GM19240 (cell line): ENCODE results near the gene TTYH2.

Experiments used
- DNase-seq: peaks from one replicate; pipeline ENCODE4 v3.0.0; 2011; ENCODE audit warnings: low spot score; ENCODE audit not compliant: insufficient read length

The TTYH2 gene

DNA sequence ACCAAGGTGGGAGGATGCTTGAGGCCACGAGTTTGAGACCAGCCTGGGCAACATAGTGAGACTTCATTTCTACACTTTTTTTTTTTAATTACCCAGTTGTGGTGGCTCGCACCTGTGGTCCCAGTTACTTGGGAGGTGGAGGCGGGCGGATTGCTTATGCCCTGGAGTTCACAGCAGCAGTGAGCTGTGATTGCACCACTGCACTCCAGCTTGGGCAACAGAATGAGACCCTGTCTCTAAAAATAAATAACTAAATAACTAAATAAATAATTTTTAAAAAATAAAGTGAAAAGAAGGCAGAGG is 70.0 kb downstream of the TTYH2 start:
- no peak for DNase-seq

DNA sequence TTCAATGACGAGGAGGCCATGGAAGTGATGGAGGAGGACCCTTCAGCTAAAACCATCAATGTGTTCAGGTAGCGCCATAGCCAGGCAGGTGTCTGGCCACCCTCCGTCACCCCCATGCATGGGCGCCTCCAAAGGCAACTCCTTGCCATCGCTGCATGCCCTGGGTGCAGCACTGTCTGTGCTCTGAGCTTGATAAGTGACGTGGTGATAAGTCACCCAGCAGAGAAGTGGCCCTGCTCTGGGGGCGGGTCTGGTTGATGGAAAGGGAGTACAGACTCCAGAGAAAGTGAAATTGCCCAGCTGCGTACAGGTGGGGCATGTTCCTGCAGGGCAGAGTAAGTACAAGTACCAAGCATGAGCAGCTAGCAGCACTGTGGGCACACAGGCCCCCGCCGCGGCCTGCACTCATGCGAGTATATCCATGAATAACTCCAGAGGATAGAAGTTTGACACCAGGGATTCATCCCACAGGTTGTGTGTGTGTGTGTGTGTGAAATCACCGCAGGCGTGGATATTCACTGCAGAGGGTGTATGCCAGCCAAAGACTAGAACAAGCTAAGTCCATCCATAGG is 73.7 kb downstream of the TTYH2 start:
- DNase-seq: no peak

DNA sequence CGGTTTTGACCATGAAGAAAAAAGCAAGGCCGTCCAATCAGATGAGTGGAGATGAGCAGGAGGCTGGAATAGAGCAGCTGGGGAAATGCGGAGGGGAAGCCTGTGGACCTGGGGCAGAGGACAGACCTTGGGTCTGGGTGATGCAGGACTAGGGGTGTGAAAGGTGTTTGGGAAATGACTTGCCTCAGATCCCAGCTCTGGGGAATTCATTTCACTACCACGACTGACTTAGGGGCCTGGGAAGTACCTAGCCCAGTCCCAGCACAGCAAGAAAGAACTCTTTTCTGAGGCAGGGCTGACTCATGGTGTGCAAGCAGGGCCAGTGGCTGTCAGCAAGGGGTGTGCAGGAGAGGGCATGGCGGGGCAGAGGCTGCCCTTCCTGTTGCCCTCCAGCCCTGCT is 75.4 kb downstream of the TTYH2 start:
- DNase-seq: no peak

DNA sequence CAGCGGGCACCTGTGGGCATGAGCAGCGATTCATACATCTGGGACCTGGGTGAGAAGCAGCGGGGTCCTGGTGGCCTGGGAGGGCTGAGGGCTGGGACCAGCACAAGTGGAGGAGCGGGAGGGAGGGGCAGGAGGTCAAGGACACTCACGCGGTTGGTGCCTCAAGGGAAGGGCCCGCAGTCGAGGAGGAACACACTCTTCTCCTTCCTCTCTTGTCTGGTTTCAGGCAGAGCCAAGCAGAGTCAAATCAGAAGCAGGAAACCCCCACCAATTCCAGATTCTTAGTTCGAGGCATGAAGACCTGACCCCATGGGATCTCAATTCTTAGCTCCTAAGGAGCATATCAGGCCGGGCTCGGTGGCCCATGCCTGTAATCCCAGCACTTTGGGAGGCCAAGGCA is 76.3 kb downstream of the TTYH2 start:
- no peak for DNase-seq

DNA sequence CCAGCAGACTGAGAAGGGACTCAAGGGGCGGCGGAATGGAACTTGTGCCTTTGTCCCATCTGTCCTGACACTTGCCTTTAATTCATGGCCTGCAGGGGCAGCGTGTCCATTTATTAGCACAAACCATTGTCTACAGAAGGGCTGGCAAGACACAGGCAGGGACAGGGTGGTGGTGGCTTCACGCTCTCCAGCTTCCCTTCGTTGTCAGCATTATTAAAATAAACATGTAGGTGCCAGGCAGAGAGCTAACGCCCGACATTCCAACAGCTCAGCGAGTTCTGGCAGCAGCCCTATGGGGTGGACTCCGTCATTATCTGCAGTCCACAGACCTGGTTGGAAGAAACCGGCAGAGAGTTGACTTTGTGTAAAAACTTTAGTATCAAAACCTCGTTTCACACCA is 77.0 kb downstream of the TTYH2 start:
- DNase-seq: no peak

DNA sequence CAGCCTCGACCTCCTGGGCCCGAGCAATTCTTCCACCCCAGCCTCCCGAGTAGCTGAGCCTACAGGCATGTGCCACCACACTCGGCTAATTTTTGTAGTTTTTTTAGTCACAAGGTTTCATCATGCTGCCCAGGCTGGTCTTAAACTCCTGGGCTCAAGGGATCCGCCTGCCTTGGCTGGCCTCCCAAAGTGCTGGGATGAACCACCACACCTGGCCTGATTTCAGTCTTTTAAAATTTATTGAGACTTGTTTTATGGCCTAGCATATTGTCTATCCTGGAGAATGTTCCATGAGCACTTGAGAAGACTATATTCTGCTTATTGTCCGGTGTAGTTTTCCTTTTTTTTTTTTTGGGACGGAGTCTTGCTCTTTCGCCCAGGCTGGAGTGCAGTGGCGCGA is 79.1 kb downstream of the TTYH2 start:
- no peak for DNase-seq

DNA sequence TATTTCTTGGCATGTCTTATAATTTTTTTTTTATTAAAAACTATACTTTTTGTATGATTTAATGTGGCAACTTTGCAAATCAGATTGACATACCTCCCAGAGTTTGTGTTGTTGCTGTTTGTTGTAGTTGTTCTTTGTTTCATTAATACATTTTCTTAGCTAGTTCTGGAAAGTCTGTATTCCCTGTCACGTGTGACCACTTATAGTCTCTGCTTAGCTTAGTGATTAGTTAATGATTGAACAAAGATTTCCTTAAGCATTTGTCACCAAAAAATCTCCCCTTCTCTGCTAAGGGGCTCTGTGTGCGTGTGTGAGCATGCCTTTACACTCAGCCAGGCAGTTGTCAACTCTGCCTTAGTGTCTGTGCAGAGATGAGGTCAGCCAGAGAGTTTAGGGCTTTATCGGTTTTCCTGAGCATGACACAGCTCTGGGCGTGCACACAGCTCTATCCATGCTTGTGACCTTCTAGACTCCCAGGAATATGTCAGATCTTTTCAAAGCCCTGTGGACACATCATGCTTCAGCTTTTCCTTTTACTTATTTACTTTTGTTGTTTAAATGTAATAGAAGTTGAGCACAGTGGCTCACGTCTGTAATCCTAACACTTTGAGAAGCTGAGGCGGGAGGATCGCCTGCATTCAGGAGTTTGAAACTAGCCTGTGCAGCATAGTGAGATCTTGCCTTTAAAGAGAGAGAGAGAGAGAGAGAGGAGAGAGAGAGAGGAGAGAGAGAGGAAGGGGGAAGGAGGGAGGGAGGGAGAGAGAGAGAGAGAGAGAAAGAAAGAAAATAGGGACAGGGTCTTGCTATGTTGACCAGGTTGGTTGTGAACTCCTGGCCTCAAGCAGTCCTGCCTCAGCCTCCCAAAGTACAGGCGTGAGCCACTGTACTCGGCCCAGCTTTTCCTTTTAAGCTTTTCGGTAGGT is 82.5 kb downstream of the TTYH2 start:
- DNase-seq: no peak

DNA sequence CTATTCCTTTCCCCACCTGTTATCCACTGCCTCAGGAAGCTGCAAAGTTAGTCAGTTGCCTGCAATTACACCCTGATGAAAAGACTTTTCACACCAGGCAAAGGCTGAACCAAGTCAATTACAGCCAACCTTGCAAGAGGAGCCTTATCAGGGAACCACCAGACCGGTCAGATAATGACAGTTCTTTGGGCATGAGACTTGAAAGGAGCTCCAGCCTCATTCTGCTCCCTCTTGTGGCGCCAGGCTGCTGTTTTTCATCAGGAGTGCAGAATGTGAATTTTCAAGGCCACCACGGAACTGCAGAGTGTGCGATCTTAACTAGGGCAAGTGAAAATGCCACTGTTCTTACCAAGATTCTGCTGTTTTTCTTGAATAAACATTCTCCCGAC is 83.2 kb downstream of the TTYH2 start:
- DNase-seq: no peak

DNA sequence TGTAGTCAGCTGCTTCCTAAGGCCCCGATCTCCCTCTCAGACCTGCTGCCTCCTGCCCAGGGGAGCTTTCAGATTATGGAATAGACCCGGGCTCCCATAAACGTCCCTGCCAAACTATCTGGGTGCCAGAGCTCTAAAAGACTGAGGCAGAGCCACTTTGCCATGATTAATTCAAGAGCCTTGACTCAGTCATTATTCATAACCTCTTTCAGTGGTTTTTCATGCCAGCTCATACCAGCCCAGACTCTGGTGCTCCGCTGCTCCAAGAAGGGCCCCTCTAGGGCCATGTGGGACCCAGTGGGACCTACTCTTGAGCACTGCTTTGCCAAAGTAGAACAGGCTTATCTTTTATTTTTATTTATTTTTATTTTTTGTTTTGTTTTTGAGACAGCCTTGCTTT is 84.6 kb downstream of the TTYH2 start:
- DNase-seq: no peak

DNA sequence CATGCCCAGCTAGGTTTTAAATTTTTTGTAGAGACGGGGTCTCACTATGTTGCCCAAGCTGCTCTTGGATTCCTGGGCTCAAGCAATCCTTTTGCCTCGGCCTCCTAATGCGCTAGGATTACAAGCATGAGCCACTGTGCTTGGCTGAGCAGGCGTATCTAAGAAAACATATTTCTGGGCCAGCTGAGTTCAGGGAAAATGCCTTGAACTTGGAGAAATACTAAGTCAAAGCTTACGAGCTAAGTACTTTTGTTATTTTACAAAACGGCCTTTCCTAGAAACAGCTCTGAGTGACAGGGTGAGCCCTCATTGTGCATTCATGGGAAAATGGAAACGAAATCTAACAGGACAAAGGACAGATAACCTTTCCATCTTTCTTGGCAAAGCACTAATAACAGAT is 85.4 kb downstream of the TTYH2 start:
- no peak for DNase-seq

DNA sequence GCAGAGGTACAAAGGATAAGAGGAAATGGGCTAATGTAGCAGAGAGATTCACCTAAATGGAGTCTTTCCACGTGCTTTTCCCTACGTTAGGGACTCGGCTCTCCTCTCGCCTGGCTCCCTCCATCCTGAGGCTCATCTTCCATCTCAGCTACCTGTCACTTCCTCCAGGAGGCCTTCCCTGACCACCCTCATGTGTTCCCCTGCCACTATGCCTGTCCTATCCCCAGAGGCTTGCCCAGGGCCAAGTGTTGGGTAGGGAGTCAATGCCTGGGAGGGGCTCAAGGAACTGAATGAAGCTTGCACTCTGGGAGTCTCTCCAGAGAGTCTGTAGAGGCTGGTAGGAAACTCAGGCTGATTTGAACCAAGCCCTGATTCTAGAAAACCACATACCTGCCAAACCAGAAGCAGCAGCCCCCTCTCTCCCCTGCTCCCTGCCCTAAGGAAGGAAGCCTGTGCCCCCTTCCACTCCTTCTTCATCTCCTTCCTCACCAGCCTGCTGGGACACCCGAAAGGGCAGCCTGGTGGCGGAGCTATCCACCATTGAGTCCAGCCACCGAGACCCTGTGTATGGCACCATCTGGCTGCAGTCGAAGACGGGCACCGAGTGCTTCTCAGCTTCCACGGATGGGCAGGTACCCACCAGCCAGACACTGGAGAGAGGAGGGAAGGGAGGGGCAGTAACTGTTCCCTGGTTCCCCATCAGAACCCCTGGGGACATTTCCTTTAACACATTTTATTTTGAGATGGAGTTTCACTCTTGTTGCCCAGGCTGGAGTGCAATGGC is 86.0 kb downstream of the TTYH2 start:
- no peak for DNase-seq

DNA sequence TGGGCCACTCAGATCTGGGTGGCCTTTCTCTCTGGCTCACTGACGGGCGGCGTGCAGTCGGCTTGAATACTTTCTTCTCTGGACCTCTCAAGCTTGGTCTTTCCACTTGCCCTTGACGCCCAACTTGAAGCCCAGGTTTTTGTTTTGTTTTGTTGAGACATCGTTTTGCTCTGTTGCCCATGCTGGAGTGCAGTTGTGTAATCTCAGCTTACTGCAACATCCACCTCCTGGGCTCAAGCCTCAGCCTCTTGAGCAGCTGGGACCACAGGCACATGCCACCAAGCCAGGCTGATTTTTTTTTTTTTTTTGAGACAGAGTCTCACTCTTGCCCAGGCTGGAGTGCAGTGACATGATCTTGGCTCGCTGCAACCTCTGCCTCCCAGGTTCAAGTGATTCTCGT is 89.9 kb downstream of the TTYH2 start:
- no peak for DNase-seq

DNA sequence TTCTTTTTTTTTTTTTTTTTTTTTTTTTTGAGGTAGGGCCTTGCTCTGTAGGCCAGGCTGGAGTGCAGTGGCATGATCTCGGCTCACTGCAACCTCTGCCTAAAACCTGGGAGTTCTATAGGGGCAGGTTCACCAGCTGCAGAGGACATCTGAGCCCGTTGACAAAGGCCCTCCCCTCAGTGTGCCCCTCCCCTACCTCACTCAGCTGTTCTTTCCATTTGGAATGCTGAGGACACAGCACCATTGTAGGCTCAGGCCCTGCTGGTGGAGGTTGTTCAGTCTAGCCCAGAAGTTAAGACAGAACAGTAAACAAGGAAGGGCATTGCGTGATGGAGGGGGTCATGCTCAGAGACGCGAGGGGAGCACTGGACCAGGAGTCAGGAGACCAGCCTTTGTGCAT is 90.8 kb downstream of the TTYH2 start:
- DNase-seq: no peak

DNA sequence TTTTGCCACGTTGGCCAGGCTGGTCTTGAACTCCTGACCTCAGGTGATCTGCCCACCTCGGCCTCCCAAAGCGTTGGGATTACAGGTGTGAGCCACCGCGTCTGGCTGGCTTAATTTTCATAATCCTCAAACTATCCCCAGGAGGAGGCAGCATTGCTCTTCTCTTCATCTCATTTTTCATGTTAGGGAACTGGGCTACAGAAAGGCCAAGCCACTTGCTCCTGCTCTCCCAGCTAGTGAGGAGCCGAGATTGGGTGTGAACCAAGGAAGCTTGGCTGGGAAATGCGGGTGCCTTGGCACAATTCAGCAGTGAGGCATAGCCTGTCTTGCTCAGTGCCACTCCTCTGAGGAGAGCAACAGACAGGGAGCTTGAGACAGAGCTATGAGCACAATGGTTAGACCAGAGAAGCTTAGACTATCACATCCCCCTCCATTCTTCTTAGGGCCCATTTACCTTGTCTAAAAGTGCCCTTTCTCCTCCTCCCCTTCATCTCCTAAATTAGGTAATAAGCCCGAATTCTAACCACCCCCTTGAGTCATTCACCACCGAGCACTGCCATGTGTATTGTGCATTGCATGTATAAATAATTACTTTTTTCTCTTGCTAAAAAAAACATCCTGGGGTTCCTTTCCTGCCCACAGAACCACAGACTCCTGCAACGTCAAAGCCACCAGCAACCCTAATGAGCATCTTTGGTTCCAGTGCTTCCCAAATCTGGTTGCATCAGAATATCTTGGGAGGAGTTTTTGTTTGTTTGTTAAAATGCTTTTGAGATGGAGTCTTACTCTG is 92.7 kb downstream of the TTYH2 start:
- DNase-seq: no peak

DNA sequence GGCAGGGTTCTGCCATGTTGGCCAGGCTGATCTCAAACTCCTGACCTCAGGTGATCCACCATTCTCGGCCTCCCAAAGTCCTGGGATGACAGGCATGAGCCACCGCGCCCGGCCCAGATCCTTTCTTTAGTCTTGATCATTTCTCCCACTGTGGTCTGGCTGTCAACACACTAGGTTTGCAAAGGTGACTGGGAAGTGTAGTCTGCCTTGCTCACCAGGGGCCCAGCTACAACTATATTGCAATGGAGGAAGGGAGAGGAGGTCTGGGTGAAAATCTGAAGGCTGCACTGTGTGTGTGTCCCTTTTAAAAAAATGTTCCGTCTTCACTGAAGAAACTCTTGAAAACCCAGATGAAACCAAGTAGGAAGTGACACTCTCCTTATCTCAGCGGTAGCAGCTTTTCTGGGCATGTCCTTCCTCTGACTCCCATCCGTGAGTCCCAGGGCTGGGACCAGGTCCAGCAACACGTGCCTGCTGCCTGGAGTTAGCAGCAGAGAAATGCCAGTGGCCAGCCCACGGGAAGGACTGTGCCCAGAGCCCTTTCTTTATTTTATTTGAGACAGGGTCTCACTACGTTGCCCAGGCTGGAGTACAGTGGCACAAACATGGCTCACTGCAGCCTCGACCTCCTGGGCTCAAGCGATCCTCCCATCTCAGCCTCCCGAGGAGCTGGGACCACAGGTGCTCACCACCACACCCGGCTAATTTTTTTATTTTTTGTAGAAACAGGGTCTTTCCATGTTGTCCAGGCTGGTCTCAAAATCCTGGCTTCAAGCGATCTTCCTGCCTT is 94.8 kb downstream of the TTYH2 start:
- DNase-seq: no peak

DNA sequence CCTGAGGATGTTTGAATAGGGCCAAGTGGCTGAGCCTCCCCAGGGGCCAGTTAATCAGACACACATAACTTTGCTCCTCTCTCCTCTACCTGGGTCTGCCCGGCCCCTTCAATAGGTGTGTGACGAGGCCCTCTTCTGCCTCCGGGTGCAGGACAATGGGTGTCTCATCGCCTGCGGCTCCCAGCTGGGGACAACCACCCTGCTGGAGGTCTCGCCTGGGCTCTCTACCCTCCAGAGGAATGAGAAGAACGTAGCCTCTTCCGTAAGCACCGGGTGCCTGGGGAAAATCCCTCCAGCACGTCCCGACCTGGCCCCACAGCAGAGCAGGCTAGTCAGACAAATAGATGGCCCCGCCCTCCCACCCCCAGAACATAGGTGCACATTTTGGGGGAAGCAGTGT is 96.5 kb downstream of the TTYH2 start:
- DNase-seq: no peak
